Uterus (tissue), 4 donors: ENCODE results near the gene ESRRG. TPM values are rescaled to one million over a fixed set of nuclear protein-coding genes. Genes with fewer than 3 reads are reported as not detected.

ENCODE experiments used
- DNase-seq, 2 donors: peaks; one replicate each; pipeline ENCODE4 v3.0.0-alpha.2; 2019 to 2020
- H3K27ac ChIP-seq, 2 donors: fragments of 200-600 bp; sonication (generic); 1 replicate in 1 of 2; 2 replicates in 1 of 2; pipeline ENCODE4 v1.5.1; 2016 to 2018
- H3K27me3 ChIP-seq, 2 donors: fragments of 200-600 bp; sonication (generic); one replicate each; pipeline ENCODE4 v1.5.1; 2018 to 2019; ENCODE audit warnings: control low read depth in 1 of 2
- H3K36me3 ChIP-seq, 2 donors: fragments of 200-600 bp; sonication (generic); one replicate each; pipeline ENCODE4 v1.5.1; 2019; ENCODE audit warnings: control low read depth in 1 of 2
- H3K4me1 ChIP-seq, 2 donors: fragments of 200-600 bp; sonication (generic); one replicate each; pipeline ENCODE4 v1.5.1; 2018 to 2019; ENCODE audit warnings: control low read depth in 1 of 2
- H3K4me3 ChIP-seq, 2 donors: fragments of 200-600 bp; sonication (generic); 1 replicate in 1 of 2; 2 replicates in 1 of 2; pipeline ENCODE4 v1.5.1; 2018 to 2019; ENCODE audit warnings: mild to moderate bottlenecking in 1 of 2
- H3K9me3 ChIP-seq, 2 donors: fragments of 200-600 bp; sonication (generic); one replicate each; pipeline ENCODE4 v1.5.1; 2019; ENCODE audit warnings: control low read depth in 1 of 2
- CTCF ChIP-seq, 4 experiments: fragments of 200-600 bp in 2 of 4; fragments of 450-650 bp in 2 of 4; sonication (generic) in 2 of 4; IDR thresholded peaks; one replicate each; pipeline ENCODE4 v1.5.1; 2016 to 2019; ENCODE audit warnings: antibody characterized with exemption in 4 of 4, mild to moderate bottlenecking in 2 of 4, moderate library complexity in 1 of 4
- POLR2A ChIP-seq, 2 donors: fragments of 450-650 bp; IDR thresholded peaks; one replicate each; pipeline ENCODE4 v1.6.1; 2016; ENCODE audit warnings: antibody characterized with exemption in 2 of 2, mild to moderate bottlenecking in 1 of 2, moderate library complexity in 1 of 2
- intact Hi-C: fragments of 100-400 bp; cut with DNase I; formaldehyde crosslinking; loops from one replicate; pipeline ENCODE4 v1.15.1; 2023; ENCODE audit warnings: low total_unique reads
- total RNA-seq, 4 donors: library from RNA; depleted of rRNA in 3 of 4; stranded (reverse); fragments of >200 nt in 3 of 4; gene quantifications; one replicate each; pipeline versions ENCODE4 v1.1.0 to v1.2.4, GENCODE V29; 2014 to 2023
- donor health status: DM: yes; HTN: yes; CAD: no.

The ESRRG gene
- total RNA-seq, 4 donors from 2014 or later = 0.21 to 14.6 (median 0.29) TPM; not detected in 1

GRCh38 chr1:216700779-216701178 lies 22.4 kb downstream of the ESRRG start:
- no peaks in the 10 kb centered on the region for H3K9me3 ChIP-seq
- H3K27ac ChIP-seq = no peak overlapping the region
- intact Hi-C loops = no loop called here
- no peaks in the 10 kb centered on the region for H3K4me1 ChIP-seq
- TF ChIP-seq CTCF (IDR thresholded peaks at IDR 0.05) = no peak
- no peak for TF ChIP-seq POLR2A (IDR thresholded peaks at IDR 0.05)
- H3K4me3 ChIP-seq = no peak overlapping the region
- no peaks in the 10 kb centered on the region for H3K27me3 ChIP-seq
- no peaks in the 10 kb centered on the region for H3K36me3 ChIP-seq
- no peak for DNase-seq

- H3K36me3 ChIP-seq = no peaks in the 10 kb centered on the region
- TF ChIP-seq CTCF (IDR thresholded peaks at IDR 0.05) (no peak), POLR2A (IDR thresholded peaks at IDR 0.05) (no peak)
- no peaks in the 10 kb centered on the region for H3K9me3 ChIP-seq
- no peaks in the 10 kb centered on the region for H3K4me1 ChIP-seq
- H3K4me3 ChIP-seq = no peak overlapping the region
- intact Hi-C loops = no loop called here
- no peak for DNase-seq
- H3K27ac ChIP-seq = no peak overlapping the region
- H3K27me3 ChIP-seq = no peaks in the 10 kb centered on the region
These were observed 31.5 kb downstream of the ESRRG start for GRCh38 chr1:216691710-216692109.

GRCh38 chr1:216690603-216691002 lies 32.6 kb downstream of the ESRRG start:
- intact Hi-C loops = no loop called here
- no peak overlapping the region for H3K4me3 ChIP-seq
- no peaks in the 10 kb centered on the region for H3K9me3 ChIP-seq
- no peaks in the 10 kb centered on the region for H3K4me1 ChIP-seq
- H3K27ac ChIP-seq = no peak overlapping the region
- no peaks in the 10 kb centered on the region for H3K27me3 ChIP-seq
- no peaks in the 10 kb centered on the region for H3K36me3 ChIP-seq
- no peak for DNase-seq
- TF ChIP-seq CTCF (IDR thresholded peaks at IDR 0.05) (no peak), POLR2A (IDR thresholded peaks at IDR 0.05) (no peak)

GRCh38 chr1:216688127-216688657 lies 35.0 kb downstream of the ESRRG start:
- intact Hi-C loops = no loop called here
- H3K9me3 ChIP-seq = no peaks in the 10 kb centered on the region
- no peaks in the 10 kb centered on the region for H3K27me3 ChIP-seq
- H3K4me1 ChIP-seq = no peaks in the 10 kb centered on the region
- no peak for DNase-seq
- TF ChIP-seq CTCF (IDR thresholded peaks at IDR 0.05) (no peak), POLR2A (IDR thresholded peaks at IDR 0.05) (no peak)
- H3K4me3 ChIP-seq = no peak overlapping the region
- H3K36me3 ChIP-seq = no peaks in the 10 kb centered on the region
- no peak overlapping the region for H3K27ac ChIP-seq

GRCh38 chr1:216686860-216687766 lies 36.1 kb downstream of the ESRRG start:
- no peak overlapping the region for H3K27ac ChIP-seq
- no peaks in the 10 kb centered on the region for H3K4me1 ChIP-seq
- H3K36me3 ChIP-seq = no peaks in the 10 kb centered on the region
- no peak overlapping the region for H3K4me3 ChIP-seq
- TF ChIP-seq POLR2A (IDR thresholded peaks at IDR 0.05) = no peak
- no peak for TF ChIP-seq CTCF (IDR thresholded peaks at IDR 0.05)
- no peaks in the 10 kb centered on the region for H3K9me3 ChIP-seq
- no peak for DNase-seq
- intact Hi-C loops = no loop called here
- no peaks in the 10 kb centered on the region for H3K27me3 ChIP-seq
